ENCODE results near the gene CHMP2A. TPM values are rescaled to one million over a fixed set of nuclear protein-coding genes. Genes with fewer than 3 reads are reported as not detected.
A peak's percentile ranks its signal among the peaks of the same experiment; 100 is the strongest.

The CHMP2A gene
- total and polyA plus RNA-seq, 2 of the 4 experiments (the other 2 are of a cell fraction), result 105 to 183 TPM

- Histone ChIP-seq H3K14ac (replicated peaks; ENCODE audit: low read depth, low read length) (no peak overlapping the region), H4K8ac (ENCODE audit: low read depth in 2 of 2, low read length in 2 of 2) (0 out of 4 replicates have a peak overlapping the region, but pooled peaks of 1 of the 2 experiments have one; percentile 50), H2BK120ac (ENCODE audit: low read depth, low read length) (no peak overlapping the region), H3K23ac (ENCODE audit: low read depth, low read length) (no peak overlapping the region), H4K5ac (ENCODE audit: low read depth, low read length) (no peak overlapping the region), H4K91ac (ENCODE audit: insufficient read depth, low read depth, low read length) (no peak overlapping the region), H2BK15ac (ENCODE audit: low read depth, low read length) (no peak overlapping the region), H3K9me3 (ENCODE audit: control insufficient read depth, insufficient read depth, low read length) (no peaks in the 10 kb centered on the region), H3K79me1 (ENCODE audit: low read depth in 1 of 2, low read length in 2 of 2) (no peaks in the 10 kb centered on the region; a peak in 1 of 4 replicates), H2AK5ac (ENCODE audit: low read depth, low read length) (no peak overlapping the region), H3K27ac (ENCODE audit: insufficient read depth, low read length) (no peak overlapping the region), H3K9ac (ENCODE audit: low read depth, low read length) (no peak overlapping the region), H2BK5ac (ENCODE audit: low read depth, low read length, poor library complexity, severe bottlenecking) (no peak overlapping the region), H2AFZ (replicated peaks; ENCODE audit: low read length, poor library complexity) (peak overlapping the region; percentile 75), H3K4me1 (ENCODE audit: control insufficient read depth, insufficient read depth, low read length) (no peaks in the 10 kb centered on the region), H3K9me1 (ENCODE audit: insufficient read depth, low read length) (0 out of 2 replicates have a peak, but pooled peaks cover 2% of the 10 kb centered on the region), H2BK20ac (ENCODE audit: low read depth, low read length) (no peak overlapping the region), H3K36me3 (ENCODE audit: control insufficient read depth, insufficient read depth, low read length) (no peaks in the 10 kb centered on the region), H3K18ac (ENCODE audit: low read depth, low read length) (no peak overlapping the region), H3K56ac (ENCODE audit: extremely low read depth, insufficient read depth, low read length) (no peak overlapping the region), H4K20me1 (ENCODE audit: insufficient read depth, low read length) (no peaks in the 10 kb centered on the region), H3K4ac (ENCODE audit: low read depth, low read length) (no peak overlapping the region), H3K27me3 (ENCODE audit: control insufficient read depth, insufficient read depth, low read length) (peaks cover 39% of the 10 kb centered on the region), H2AK9ac (replicated peaks; ENCODE audit: low read depth, low read length, poor library complexity) (no peak overlapping the region), H3K4me3 (ENCODE audit: insufficient read depth, low read depth, low read length) (0 out of 2 replicates have a peak overlapping the region, but pooled peaks have one; percentile 4), H3K4me2 (ENCODE audit: low read depth, low read length) (peak overlapping the region; percentile 16; the same call in 1 of the 2 replicates)
- ChIA-PET CTCF (no interaction called here), POLR2A (ENCODE audit: unreplicated experiment) (no interaction called here)
- in situ Hi-C loops (cut with MboI; ENCODE audit: low sequenced_read_pairs), result no loop called here
- intact Hi-C loops (cut with micrococcal nuclease), result no loop called here
- dilution Hi-C loops (cut with HindIII; ENCODE audit: low sequenced_read_pairs, unreplicated experiment), result no loop called here
- ATAC-seq (ENCODE audit: low read depth), result peak; percentile 35
- BruUV-seq (replicated peaks), result no TSS peak
- no peak for DNase-seq
- 4% methylated on average over 36 of the region's 55 CpGs; no CpG with 5 or more reads in 1 of the 2 experiments for WGBS, 2 experiments (ENCODE audit: extremely low coverage in 2 of 2, insufficient read length in 1 of 2)
- TF ChIP-seq CEBPB (IDR thresholded peaks at IDR 0.05; ENCODE audit: low read depth, low read length) (no peak), MXI1 (IDR thresholded peaks at IDR 0.05; ENCODE audit: borderline replicate concordance, low read depth, low read length) (no peak), RCOR1 (IDR thresholded peaks at IDR 0.05; ENCODE audit: insufficient replicate concordance, low read length) (no peak), MAFK (IDR thresholded peaks at IDR 0.05; ENCODE audit: low read depth, low read length) (no peak), CTCF (conservative IDR thresholded peaks at IDR 0.05; ENCODE audit: low read depth, low read length) (no peak), MAZ (IDR thresholded peaks at IDR 0.05; ENCODE audit: borderline replicate concordance, low read depth, low read length) (no peak), BHLHE40 (IDR thresholded peaks at IDR 0.05; ENCODE audit: low read depth, low read length) (no peak), CHD1 (IDR thresholded peaks at IDR 0.05; ENCODE audit: low read depth, low read length) (no peak), FOS (IDR thresholded peaks at IDR 0.05; ENCODE audit: low read depth, low read length) (no peak), USF2 (IDR thresholded peaks at IDR 0.05; ENCODE audit: low read depth, low read length) (no peak), RFX5 (IDR thresholded peaks at IDR 0.05; ENCODE audit: low read depth, low read length) (no peak), ELK1 (IDR thresholded peaks at IDR 0.05; ENCODE audit: borderline replicate concordance, low read depth, low read length) (no peak), SMC3 (IDR thresholded peaks at IDR 0.05; ENCODE audit: low read depth, low read length) (no peak)
Measured at GRCh38 chr19:58538257-58539168, 16.4 kb downstream of the CHMP2A start.
